Trophoblast cell (in vitro differentiated cells and primary cell): ENCODE data around the gene CPO.

ENCODE experiments used
- DNase-seq, 2 donors: peaks; one replicate each; pipeline ENCODE4 v3.0.0-alpha.2; 2016
- H2AFZ ChIP-seq: 2 replicates; pipeline ENCODE4 v1.6.1; 2013; ENCODE audit warnings: low read length, moderate library complexity, mild to moderate bottlenecking; ENCODE audit not compliant: insufficient read depth, poor library complexity
- H2AK5ac ChIP-seq: 2 replicates; pipeline ENCODE4 v1.6.1; 2013; ENCODE audit warnings: mild to moderate bottlenecking, low read length
- H2BK120ac ChIP-seq: 2 replicates; pipeline ENCODE4 v1.6.1; 2013; ENCODE audit warnings: low read length, mild to moderate bottlenecking, moderate library complexity; ENCODE audit not compliant: insufficient read depth, poor library complexity
- H2BK12ac ChIP-seq: 2 replicates; pipeline ENCODE4 v1.6.1; 2013; ENCODE audit warnings: mild to moderate bottlenecking, low read length, moderate library complexity
- H2BK5ac ChIP-seq: 2 replicates; pipeline ENCODE4 v1.6.1; 2013; ENCODE audit warnings: low read length, low read depth, moderate library complexity, mild to moderate bottlenecking; ENCODE audit not compliant: poor library complexity
- H3K14ac ChIP-seq: 2 replicates; pipeline ENCODE4 v1.6.1; 2013; ENCODE audit warnings: mild to moderate bottlenecking, low read length
- H3K18ac ChIP-seq: 2 replicates; pipeline ENCODE4 v1.6.1; 2013; ENCODE audit warnings: mild to moderate bottlenecking, low read length
- H3K23ac ChIP-seq: 2 replicates; pipeline ENCODE4 v1.6.1; 2013; ENCODE audit warnings: low read length
- H3K27ac ChIP-seq: 2 replicates; pipeline ENCODE4 v1.5.1; 2013; ENCODE audit warnings: low read depth, mild to moderate bottlenecking, inconsistent platforms, low read length, moderate library complexity
- H3K27me3 ChIP-seq: 2 replicates; pipeline ENCODE4 v1.6.1; 2013; ENCODE audit warnings: inconsistent platforms, mild to moderate bottlenecking, low read length, moderate library complexity; ENCODE audit not compliant: insufficient read depth
- H3K36me3 ChIP-seq, 2 experiments: 1 replicate in 1 of 2; 2 replicates in 1 of 2; pipeline ENCODE4 v1.6.1; 2013; ENCODE audit warnings: low read length in 2 of 2, mild to moderate bottlenecking in 2 of 2, moderate library complexity in 1 of 2; ENCODE audit not compliant: insufficient read depth in 2 of 2, control insufficient read depth in 1 of 2
- H3K4ac ChIP-seq: 2 replicates; pipeline ENCODE4 v1.6.1; 2013; ENCODE audit warnings: low read depth, mild to moderate bottlenecking, low read length, moderate library complexity
- H3K4me1 ChIP-seq, 2 experiments: 1 replicate in 1 of 2; 2 replicates in 1 of 2; pipeline ENCODE4 v1.6.1; 2013; ENCODE audit warnings: low read length in 2 of 2, mild to moderate bottlenecking in 2 of 2, moderate library complexity in 1 of 2; ENCODE audit not compliant: insufficient read depth in 2 of 2, control insufficient read depth in 1 of 2
- H3K4me2 ChIP-seq: 2 replicates; pipeline ENCODE4 v1.6.1; 2013; ENCODE audit warnings: inconsistent platforms, mild to moderate bottlenecking, low read length, moderate library complexity
- H3K4me3 ChIP-seq: 2 replicates; pipeline ENCODE4 v1.5.1; 2013; ENCODE audit warnings: mild to moderate bottlenecking, low read depth, low read length, inconsistent platforms
- H3K79me1 ChIP-seq: one replicate; pipeline ENCODE4 v1.6.1; 2013; ENCODE audit warnings: low read length
- H3K79me2 ChIP-seq: 2 replicates; pipeline ENCODE4 v1.6.1; 2013; ENCODE audit warnings: low read length, mild to moderate bottlenecking; ENCODE audit not compliant: control insufficient read depth, insufficient read depth, poor library complexity
- H3K9ac ChIP-seq: 2 replicates; pipeline ENCODE4 v1.6.1; 2013; ENCODE audit warnings: mild to moderate bottlenecking, low read length
- H3K9me3 ChIP-seq: 2 replicates; pipeline ENCODE4 v1.6.1; 2013; ENCODE audit warnings: low read depth, mild to moderate bottlenecking, control low read depth, inconsistent platforms, low read length; ENCODE audit not compliant: insufficient read depth
- H4K12ac ChIP-seq: 2 replicates; pipeline ENCODE4 v1.6.1; 2013; ENCODE audit warnings: low read depth, mild to moderate bottlenecking, low read length, moderate library complexity
- H4K8ac ChIP-seq: 2 replicates; pipeline ENCODE4 v1.6.1; 2013; ENCODE audit warnings: low read depth, mild to moderate bottlenecking, low read length, moderate library complexity
- H4K91ac ChIP-seq: one replicate; pipeline ENCODE4 v1.6.1; 2013; ENCODE audit warnings: low read depth, mild to moderate bottlenecking, low read length, moderate library complexity
- WGBS: extraction: QIAGEN DNeasy Blood & Tissue Kit; methylation state at CpG from one replicate; pipeline ENCODE4 v1.1.7; 2013; ENCODE audit warnings: missing lambda C conversion rate; ENCODE audit not compliant: insufficient read length, insufficient coverage; ENCODE audit errors: extremely low coverage; 5-methylcytosine and 5-hydroxymethylcytosine counted together

CPO gene

DNA sequence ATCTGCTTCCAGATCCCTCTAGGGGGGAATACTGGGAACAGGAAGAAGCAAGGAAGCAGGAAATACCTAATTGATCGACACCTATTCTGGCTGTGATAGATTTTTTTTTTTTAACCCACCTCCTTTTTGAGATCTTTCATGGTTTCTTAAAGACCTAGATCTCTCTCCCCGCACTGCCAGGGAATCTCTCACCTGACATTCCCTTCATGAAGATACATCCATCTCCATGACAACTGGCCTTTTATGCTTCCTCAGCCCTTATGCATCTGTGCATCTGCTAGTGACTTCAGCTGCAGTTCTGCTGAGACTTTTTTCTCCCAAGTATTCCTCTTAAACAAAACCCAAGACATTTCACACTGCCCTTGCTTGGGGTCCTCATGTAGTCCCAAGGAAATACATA is 21.1 kb upstream of the CPO start:
- Histone ChIP-seq H3K4me3 (no peak overlapping the region), H3K23ac (no peak overlapping the region), H3K27ac (no peak overlapping the region), H4K12ac (no peak overlapping the region), H3K27me3 (no peaks in the 10 kb centered on the region), H2AK5ac (no peak overlapping the region), H3K14ac (no peak overlapping the region), H3K79me2 (no peaks in the 10 kb centered on the region), H4K91ac (no peak overlapping the region), H4K8ac (no peak overlapping the region), H3K9me3 (no peaks in the 10 kb centered on the region), H3K4me1 (no peaks in the 10 kb centered on the region), H2AFZ (no peak overlapping the region), H3K4me2 (no peak overlapping the region), H3K4ac (no peak overlapping the region), H2BK5ac (no peak overlapping the region), H3K18ac (no peak overlapping the region), H2BK120ac (no peak overlapping the region), H2BK12ac (no peak overlapping the region), H3K9ac (no peak overlapping the region), H3K36me3 (no peaks in the 10 kb centered on the region), H3K79me1 (no peaks in the 10 kb centered on the region)
- no peak for DNase-seq
- WGBS: no CpG with 5 or more reads among the region's 2 CpGs

GRCh38 chr2:206920310-206920709 is 19.0 kb upstream of the CPO start:
- Histone ChIP-seq H3K4me3 (no peak overlapping the region), H3K9me3 (no peaks in the 10 kb centered on the region), H3K79me2 (no peaks in the 10 kb centered on the region), H2BK5ac (no peak overlapping the region), H4K12ac (no peak overlapping the region), H3K4ac (no peak overlapping the region), H2BK120ac (no peak overlapping the region), H3K27me3 (no peaks in the 10 kb centered on the region), H2AK5ac (no peak overlapping the region), H2BK12ac (no peak overlapping the region), H3K9ac (no peak overlapping the region), H3K18ac (no peak overlapping the region), H3K4me2 (no peak overlapping the region), H4K91ac (no peak overlapping the region), H3K14ac (no peak overlapping the region), H3K23ac (no peak overlapping the region), H3K36me3 (no peaks in the 10 kb centered on the region), H2AFZ (no peak overlapping the region), H3K27ac (no peak overlapping the region), H3K4me1 (no peaks in the 10 kb centered on the region), H4K8ac (no peak overlapping the region), H3K79me1 (no peaks in the 10 kb centered on the region)
- no peak for DNase-seq
- WGBS: no CpG with 5 or more reads among the region's 3 CpGs

DNA sequence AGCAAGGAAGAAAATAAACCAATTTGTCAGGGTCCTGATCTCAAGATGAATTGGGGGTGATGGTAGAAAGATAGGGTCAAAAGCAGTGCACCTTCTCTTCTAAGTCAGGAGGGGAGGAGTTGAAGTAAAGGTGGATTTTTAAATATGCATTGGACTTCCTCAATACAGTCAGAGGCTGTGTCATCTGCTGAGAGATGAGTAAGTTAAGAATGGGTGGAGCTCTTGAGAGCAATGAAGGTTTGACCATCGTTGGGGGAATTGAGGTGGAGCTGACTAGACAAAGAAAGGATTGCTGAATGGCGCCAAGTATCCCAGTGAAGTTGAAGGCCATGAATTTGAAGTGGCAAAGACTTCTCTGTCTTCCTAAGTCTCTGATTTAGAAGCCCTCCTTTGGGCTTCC is 18.4 kb upstream of the CPO start:
- Histone ChIP-seq H3K4me1 (no peaks in the 10 kb centered on the region), H3K27me3 (no peaks in the 10 kb centered on the region), H3K14ac (no peak overlapping the region), H3K36me3 (no peaks in the 10 kb centered on the region), H3K27ac (no peak overlapping the region), H3K18ac (no peak overlapping the region), H2AK5ac (no peak overlapping the region), H2BK12ac (no peak overlapping the region), H2BK120ac (no peak overlapping the region), H3K9me3 (no peaks in the 10 kb centered on the region), H4K12ac (no peak overlapping the region), H2BK5ac (no peak overlapping the region), H2AFZ (no peak overlapping the region), H4K8ac (no peak overlapping the region), H3K23ac (no peak overlapping the region), H3K4me3 (no peak overlapping the region), H3K9ac (no peak overlapping the region), H3K79me2 (no peaks in the 10 kb centered on the region), H3K4ac (no peak overlapping the region), H4K91ac (no peak overlapping the region), H3K4me2 (no peak overlapping the region), H3K79me1 (no peaks in the 10 kb centered on the region)
- WGBS: no CpG with 5 or more reads among the region's 2 CpGs
- no peak for DNase-seq

GRCh38 chr2:206921529-206921928 is 17.8 kb upstream of the CPO start:
- H3K4me2 ChIP-seq: no peak overlapping the region
- H3K18ac ChIP-seq: no peak overlapping the region
- no peaks in the 10 kb centered on the region for H3K36me3 ChIP-seq
- H3K27me3 ChIP-seq: no peaks in the 10 kb centered on the region
- no peak overlapping the region for H3K14ac ChIP-seq
- DNase-seq: no peak
- no peak overlapping the region for H3K4me3 ChIP-seq
- no CpG with 5 or more reads among the region's 5 CpGs for WGBS
- H2BK5ac ChIP-seq: no peak overlapping the region
- H3K9ac ChIP-seq: no peak overlapping the region
- H3K79me1 ChIP-seq: no peaks in the 10 kb centered on the region
- no peaks in the 10 kb centered on the region for H3K9me3 ChIP-seq
- H3K23ac ChIP-seq: no peak overlapping the region
- no peak overlapping the region for H2BK12ac ChIP-seq
- H2BK120ac ChIP-seq: no peak overlapping the region
- no peak overlapping the region for H4K91ac ChIP-seq
- no peak overlapping the region for H2AK5ac ChIP-seq
- no peaks in the 10 kb centered on the region for H3K79me2 ChIP-seq
- no peaks in the 10 kb centered on the region for H3K4me1 ChIP-seq
- H4K8ac ChIP-seq: no peak overlapping the region
- no peak overlapping the region for H3K4ac ChIP-seq
- no peak overlapping the region for H2AFZ ChIP-seq
- H3K27ac ChIP-seq: no peak overlapping the region
- H4K12ac ChIP-seq: no peak overlapping the region
